Uterus (tissue), 2 donors: ENCODE data around the gene PAFAH1B2.

Source experiments
- POLR2A ChIP-seq, 2 donors: fragments of 450-650 bp; IDR thresholded peaks; one replicate each; pipeline ENCODE4 v1.6.1; 2016; ENCODE audit warnings: antibody characterized with exemption in 2 of 2, mild to moderate bottlenecking in 1 of 2, moderate library complexity in 1 of 2
- TF ChIP-seq, protein P1 (sequence below), 4 experiments: fragments of 200-600 bp in 2 of 4; fragments of 450-650 bp in 2 of 4; sonication (generic) in 2 of 4; IDR thresholded peaks; one replicate each; pipeline ENCODE4 v1.5.1; 2016 to 2019; ENCODE audit warnings: antibody characterized with exemption in 4 of 4, mild to moderate bottlenecking in 2 of 4, moderate library complexity in 1 of 4

DNA sequence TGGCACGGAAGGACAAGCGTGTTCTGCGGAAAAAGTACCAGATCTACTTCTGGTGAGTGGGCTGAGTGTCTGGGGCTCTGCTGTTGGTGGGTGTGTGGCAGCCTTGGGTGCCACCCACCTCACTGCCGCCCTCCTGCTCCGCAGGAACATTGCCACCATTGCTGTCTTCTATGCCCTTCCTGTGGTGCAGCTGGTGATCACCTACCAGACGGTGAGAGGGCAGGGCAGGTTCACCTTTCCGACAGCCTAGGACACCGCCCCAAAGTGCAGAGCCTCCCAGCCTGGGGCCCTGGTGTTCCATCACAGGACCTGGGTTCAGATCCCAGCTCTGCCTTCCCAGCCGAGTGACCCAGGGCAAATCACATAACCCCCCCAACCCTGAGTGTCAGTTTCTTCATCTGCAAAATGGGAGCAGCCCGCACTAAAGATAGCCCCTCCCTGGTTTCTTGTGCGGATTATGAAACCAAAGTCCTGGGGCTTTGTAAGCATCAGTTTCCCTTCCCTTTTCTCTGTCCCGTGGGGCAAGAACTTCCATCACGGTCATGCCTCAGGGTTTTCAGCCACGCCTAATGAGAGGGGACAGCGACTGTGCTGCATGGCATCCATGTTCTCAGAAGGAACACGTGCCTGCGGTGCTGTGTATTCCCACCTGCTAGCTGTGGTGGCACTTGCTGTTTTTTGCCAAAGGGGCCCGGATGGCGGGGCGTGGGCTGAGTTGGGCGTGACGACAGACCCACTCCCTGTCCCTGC, 45.3 kb downstream of the PAFAH1B2 start:
- TF ChIP-seq, protein P1, sequence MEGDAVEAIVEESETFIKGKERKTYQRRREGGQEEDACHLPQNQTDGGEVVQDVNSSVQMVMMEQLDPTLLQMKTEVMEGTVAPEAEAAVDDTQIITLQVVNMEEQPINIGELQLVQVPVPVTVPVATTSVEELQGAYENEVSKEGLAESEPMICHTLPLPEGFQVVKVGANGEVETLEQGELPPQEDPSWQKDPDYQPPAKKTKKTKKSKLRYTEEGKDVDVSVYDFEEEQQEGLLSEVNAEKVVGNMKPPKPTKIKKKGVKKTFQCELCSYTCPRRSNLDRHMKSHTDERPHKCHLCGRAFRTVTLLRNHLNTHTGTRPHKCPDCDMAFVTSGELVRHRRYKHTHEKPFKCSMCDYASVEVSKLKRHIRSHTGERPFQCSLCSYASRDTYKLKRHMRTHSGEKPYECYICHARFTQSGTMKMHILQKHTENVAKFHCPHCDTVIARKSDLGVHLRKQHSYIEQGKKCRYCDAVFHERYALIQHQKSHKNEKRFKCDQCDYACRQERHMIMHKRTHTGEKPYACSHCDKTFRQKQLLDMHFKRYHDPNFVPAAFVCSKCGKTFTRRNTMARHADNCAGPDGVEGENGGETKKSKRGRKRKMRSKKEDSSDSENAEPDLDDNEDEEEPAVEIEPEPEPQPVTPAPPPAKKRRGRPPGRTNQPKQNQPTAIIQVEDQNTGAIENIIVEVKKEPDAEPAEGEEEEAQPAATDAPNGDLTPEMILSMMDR (IDR thresholded peaks at IDR 0.05): no peak
- TF ChIP-seq POLR2A (IDR thresholded peaks at IDR 0.05): no peak
